Tibial nerve (tissue), 3 donors: ENCODE data around the gene ADSS1.

Source experiments
- POLR2A ChIP-seq, 2 donors: fragments of 450-650 bp; IDR thresholded peaks; one replicate each; pipeline ENCODE4 v1.6.1; 2017; ENCODE audit warnings: antibody characterized with exemption in 2 of 2, mild to moderate bottlenecking in 2 of 2, moderate library complexity in 2 of 2
- TF ChIP-seq, protein P1 (sequence below), 5 experiments: fragments of 200-600 bp in 3 of 5; fragments of 450-650 bp in 2 of 5; sonication (generic) in 3 of 5; IDR thresholded peaks; one replicate each; pipeline ENCODE4 v1.5.1; 2016 to 2019; ENCODE audit warnings: antibody characterized with exemption in 5 of 5, mild to moderate bottlenecking in 3 of 5, moderate library complexity in 2 of 5

DNA sequence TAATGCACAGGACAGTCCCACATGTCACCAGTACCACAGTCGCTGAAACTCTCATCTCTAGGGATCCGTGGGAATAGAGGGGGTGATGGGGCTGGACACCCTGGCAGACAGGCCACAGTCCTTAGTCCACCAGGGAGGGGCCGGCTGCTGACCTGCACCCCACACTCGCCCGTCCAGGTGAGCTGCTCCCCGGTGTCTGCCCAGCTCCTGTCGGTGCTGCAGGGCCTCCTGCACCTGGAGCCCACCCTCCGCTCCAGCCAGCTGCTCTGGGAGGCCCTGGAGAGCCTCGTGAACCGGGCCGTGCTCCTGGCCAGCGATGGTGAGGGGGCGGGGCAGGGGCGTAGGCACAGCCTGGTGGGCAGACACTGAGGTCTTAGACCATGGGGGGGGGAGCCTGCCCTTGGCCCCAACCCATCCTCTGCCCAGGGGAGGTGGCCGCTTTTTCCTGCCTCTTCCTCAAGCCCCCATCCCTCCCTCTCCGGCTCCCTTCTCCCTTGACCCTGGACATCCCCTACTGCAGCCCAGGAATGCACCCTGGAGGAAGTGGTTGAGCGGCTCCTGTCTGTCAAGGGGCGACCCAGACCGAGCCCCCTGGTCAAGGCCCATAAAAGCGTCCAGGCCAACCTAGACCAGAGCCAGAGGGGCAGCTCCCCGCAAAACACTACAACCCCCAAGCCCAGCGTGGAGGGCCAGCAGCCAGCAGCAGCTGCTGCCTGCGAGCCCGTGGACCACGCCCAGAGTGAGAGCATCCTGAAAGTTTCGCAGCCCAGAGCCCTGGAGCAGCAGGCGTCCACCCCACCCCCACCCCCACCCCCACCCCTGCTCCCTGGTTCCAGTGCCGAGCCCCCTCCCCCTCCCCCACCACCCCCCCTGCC, 17.1 kb upstream of the ADSS1 start:
- TF ChIP-seq, protein P1, sequence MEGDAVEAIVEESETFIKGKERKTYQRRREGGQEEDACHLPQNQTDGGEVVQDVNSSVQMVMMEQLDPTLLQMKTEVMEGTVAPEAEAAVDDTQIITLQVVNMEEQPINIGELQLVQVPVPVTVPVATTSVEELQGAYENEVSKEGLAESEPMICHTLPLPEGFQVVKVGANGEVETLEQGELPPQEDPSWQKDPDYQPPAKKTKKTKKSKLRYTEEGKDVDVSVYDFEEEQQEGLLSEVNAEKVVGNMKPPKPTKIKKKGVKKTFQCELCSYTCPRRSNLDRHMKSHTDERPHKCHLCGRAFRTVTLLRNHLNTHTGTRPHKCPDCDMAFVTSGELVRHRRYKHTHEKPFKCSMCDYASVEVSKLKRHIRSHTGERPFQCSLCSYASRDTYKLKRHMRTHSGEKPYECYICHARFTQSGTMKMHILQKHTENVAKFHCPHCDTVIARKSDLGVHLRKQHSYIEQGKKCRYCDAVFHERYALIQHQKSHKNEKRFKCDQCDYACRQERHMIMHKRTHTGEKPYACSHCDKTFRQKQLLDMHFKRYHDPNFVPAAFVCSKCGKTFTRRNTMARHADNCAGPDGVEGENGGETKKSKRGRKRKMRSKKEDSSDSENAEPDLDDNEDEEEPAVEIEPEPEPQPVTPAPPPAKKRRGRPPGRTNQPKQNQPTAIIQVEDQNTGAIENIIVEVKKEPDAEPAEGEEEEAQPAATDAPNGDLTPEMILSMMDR (IDR thresholded peaks at IDR 0.05): no peak
- TF ChIP-seq POLR2A (IDR thresholded peaks at IDR 0.05): no peak
